Sigmoid colon (tissue), 3 donors: ENCODE results near the gene BMPR1A.

Source experiments
- CTCF ChIP-seq, 4 experiments: fragments of 450-650 bp in 3 of 4; fragments of 200-600 bp in 1 of 4; IDR thresholded peaks; one replicate each; pipeline ENCODE4 v1.5.1; 2016 to 2019; ENCODE audit warnings: antibody characterized with exemption in 4 of 4, mild to moderate bottlenecking in 3 of 4, moderate library complexity in 2 of 4
- POLR2A ChIP-seq, 2 donors: fragments of 450-650 bp; IDR thresholded peaks; one replicate each; pipeline ENCODE4 v1.6.1; 2016; ENCODE audit warnings: antibody characterized with exemption in 2 of 2, mild to moderate bottlenecking in 2 of 2, moderate library complexity in 2 of 2

- TF ChIP-seq POLR2A (IDR thresholded peaks at IDR 0.05) (no peak), CTCF (IDR thresholded peaks at IDR 0.05) (no peak)
Observed at GRCh38 chr10:86944907-86945306, 188.5 kb downstream of the BMPR1A start.
